ENCODE measurements around the gene DEGS2. TPM values are rescaled to one million over a fixed set of nuclear protein-coding genes. Genes with fewer than 3 reads are reported as not detected.

DEGS2 gene
- total RNA-seq, 2 donors from 2014 or later: 0.18 TPM; not detected in 1

DNA sequence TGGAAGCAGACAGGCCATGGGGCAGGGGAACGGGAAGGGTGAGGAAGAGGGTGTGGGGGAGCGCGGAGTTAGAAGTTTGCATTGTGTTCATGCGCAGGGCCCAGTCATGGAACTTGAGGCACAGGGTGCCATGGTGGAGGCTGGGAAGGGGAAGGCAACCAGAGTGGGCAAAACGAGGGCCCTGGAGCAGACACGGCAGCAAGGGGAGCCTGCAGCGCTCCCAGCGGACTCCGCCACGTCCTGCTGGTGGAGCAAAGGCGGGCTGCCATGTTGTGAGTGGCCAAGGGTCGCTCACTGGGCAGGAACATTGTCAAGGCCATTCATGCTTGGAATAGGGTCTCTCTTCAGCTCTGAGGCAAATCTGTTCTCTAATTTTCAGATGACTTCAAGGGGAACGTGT lies 20.5 kb downstream of the DEGS2 start:
- DNase-seq (no peak), ATAC-seq (no peak)
- intact Hi-C loops (cut with DNase I): no loop called here

DNA sequence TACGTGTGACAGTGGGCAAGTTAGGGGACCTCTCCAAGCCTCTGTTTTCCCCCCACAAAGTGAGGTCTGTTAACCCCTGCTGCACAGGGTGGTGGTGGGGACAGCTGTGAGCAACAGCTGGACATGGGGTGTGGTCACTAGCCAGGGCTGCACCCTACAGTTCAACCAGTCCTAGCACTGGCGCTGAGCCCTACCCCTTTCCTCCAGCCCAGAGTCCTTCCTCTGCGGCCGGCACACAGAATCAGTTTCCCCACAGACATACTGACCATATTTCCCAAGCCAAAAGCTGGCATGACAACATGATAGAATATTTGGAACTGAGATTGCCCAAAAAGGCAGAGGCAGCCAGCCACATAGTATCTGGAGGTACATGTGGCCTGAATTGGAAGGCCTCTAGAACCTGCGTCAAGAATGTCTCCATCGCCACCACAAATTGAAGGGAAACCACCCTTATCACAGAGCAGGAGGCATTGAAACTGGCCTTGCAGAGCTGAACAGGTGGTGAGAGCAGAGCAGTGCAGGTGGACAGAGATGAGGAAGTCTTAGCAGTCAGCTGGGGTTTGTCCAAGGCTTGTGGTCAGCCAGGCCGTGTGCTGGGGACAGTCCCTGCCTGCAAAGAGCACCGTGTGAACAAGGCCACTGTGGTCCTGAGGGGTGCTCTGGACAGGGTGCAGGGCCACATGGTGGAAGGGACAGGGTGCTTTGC lies 21.2 kb downstream of the DEGS2 start:
- DNase-seq (no peak), ATAC-seq (peak in 1 of 2 donors; percentile 17)
- intact Hi-C loops (cut with DNase I): no loop called here

DNA sequence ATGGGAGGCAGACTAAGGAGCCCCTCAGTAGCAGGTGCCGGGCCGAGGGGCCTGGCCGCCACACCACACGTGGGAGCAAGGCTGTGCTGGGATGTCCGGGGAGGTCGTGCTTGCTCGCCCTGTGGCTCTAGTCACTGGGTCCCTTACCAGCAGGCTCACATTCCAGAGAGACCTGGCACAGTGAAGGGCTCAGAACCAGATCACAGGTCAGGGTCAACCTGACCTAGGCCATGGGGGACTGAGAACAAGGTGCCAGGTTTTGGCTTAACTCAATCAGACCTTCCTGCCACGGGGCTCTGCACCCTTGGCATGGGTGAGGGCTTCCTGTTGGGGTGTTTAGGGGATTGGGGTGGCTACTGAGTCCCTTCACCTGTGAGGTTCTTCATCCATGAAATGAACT lies 22.3 kb downstream of the DEGS2 start:
- intact Hi-C loops (cut with DNase I): no loop called here
- ATAC-seq (no peak), DNase-seq (no peak)

DNA sequence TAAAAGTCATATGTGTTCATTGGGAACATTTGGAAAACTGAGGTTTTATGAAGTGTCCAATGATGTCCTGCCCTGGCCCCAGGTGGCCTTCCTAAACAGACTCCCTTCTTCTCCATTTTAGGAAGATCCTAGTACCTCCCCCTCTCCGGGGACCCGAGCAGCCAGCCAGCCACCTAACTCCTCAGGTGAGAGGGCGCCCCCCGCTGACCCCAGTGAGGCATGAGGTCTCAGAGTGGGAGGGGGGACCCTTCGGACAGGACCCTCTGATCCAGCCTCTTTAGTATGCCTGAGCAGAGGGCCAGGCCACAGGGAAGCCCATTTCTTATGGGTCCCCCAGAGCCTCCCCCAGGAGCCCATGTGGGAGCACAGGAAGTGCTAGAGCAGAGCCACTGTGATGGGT lies 23.7 kb downstream of the DEGS2 start:
- DNase-seq: no peak
- intact Hi-C loops (cut with DNase I): no loop called here
- ATAC-seq: no peak

DNA sequence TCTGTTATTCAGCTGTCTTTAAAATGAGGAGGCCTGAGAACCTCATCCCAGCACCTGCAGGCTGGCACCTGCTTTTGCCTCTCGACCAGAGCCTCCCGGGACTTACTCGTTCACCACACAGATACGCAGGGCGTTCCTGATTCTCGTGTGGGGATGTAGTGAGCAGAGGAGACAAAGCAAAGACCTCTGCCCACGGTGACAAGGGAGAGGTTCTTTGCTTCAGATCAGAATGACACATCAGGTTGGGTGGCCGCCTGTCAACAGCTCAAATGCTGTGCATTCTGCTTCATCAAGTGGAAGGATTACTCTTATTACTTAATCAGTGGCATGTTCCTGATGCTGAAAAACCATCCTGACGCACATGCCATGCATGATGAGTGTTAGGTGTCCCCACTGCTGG lies 24.4 kb downstream of the DEGS2 start:
- no peak for DNase-seq
- intact Hi-C loops (cut with DNase I): no loop called here
- ATAC-seq: no peak

DNA sequence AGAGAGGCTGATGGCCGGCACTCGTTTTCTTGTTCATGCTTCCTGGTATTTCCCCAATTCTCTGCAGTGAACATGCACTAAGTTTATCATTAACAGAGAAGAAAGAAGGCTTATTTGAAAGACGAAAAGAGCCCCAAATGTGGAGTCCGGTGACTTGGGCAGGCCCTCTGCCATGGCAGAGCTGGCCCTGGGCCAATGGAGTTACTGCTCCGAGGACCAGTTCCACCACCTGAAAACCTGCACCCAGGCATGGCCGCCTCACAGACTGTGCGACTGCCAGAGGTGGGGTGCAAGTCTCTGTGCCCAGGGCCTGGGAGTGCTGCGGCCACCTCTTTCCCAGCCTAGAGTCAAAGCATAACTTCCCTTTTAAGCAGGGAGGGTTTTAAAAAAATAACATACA lies 24.9 kb downstream of the DEGS2 start:
- intact Hi-C loops (cut with DNase I): no loop called here
- ATAC-seq (no peak), DNase-seq (no peak)

DNA sequence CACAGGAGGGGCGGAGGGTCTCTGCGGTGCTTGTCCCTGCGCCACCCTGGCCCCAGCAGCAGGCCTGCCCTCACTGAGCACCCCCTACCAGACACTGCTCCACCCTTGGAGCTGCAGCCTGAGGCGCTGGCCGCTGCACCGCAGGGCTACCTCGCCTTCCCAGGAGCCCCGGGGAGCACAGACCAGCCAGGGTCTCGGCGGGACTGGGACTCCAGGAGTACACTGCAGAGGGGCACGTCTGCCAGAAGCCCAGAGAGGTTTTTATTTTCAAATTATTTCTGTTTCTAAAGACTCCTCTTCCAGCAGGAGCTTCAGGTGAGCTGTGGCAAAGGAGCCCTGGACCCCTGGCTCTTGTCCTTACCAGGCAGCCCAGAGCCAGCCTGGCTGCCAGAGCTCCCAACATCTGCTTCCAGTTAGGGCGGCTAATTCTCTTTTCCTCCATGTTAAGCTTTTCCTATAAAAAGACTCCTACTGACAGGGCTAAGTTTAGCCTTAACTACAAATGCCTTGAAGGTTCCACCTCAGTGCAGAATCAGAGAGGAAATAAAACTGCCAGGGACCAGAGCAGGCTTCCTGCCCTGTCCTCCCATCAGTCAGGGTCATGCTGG lies 26.4 kb downstream of the DEGS2 start:
- ATAC-seq (no peak), DNase-seq (no peak)
- intact Hi-C loops (cut with DNase I): no loop called here

DNA sequence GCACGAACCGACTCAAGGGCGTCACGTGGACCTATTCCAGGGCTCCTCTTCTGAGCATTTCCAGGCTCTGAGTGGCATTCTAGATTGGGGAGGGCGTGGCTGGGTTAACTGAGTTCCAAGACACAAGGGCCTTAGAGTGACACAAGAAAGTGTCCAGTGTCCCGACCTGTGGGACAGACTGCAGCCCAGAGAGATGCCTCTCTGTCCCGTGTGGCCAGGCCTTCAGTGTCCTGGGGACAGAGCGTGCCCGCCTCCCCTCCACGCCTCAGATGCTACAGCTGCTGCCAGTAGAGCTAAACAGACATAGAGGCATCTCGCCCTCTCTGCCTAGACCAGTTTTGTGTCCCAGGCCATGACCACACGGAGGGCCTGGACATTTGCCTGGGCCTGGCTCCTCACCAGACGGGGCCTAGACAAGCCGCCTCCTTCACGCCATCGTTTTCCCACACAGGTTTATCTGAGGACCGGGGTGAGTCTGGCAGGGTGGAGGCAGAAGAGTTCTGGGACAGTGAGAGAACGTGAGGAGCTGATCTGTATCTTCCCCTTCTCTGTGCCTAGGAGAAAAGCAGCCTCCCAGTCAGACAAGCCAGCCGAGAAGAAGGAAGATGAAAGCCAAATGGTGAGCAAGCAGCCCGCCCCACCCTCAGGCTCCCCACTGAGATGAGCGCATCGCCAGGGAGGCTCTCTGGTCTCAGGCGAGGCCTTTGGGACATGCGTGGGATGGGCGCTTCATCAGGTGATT lies 27.1 kb downstream of the DEGS2 start:
- DNase-seq (peak; percentile 47), ATAC-seq (no peak)
- intact Hi-C loops (cut with DNase I): no loop called here

DNA sequence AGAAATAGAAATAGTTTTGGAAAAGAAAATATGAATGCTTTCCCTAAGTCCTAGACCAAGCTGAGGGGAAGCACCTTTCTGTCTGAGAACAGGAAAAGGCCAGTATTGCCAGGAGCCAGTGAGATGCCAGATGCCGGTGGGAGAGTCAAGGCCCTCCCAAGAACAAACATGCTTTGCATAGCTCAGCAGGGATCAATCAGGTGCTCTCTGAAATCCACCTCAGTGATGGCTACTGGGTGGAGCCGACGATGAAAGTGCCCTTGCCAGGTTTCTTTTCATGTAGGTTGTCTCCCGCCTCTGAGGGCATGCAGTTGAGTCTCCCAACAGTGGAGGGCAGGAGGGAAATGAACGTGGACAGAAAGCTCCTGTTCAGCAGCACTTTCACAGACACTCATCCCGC lies 28.3 kb downstream of the DEGS2 start:
- no peak for DNase-seq
- intact Hi-C loops (cut with DNase I): no loop called here
- ATAC-seq: no peak

DNA sequence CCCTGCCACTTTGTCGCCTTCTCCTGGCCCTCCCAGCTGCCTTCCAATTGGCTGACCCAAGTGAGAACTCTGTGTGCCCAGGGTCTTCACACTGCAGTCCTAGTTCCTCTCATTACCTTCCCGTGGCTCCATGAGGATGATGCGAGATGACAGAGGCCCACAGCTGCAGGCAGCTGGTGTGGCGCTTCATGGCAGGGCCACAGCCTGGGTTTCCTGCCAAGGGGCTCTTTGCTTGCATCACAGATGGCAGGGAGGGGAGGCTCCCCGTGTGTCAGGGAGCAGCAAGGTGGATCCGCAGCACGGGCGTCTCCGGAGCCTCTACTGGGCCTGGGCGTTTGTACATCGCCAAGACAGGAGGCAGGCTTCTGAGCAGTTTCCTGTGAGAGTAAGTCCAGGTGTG lies 28.9 kb downstream of the DEGS2 start:
- intact Hi-C loops (cut with DNase I): no loop called here
- ATAC-seq (no peak), DNase-seq (no peak)

DNA sequence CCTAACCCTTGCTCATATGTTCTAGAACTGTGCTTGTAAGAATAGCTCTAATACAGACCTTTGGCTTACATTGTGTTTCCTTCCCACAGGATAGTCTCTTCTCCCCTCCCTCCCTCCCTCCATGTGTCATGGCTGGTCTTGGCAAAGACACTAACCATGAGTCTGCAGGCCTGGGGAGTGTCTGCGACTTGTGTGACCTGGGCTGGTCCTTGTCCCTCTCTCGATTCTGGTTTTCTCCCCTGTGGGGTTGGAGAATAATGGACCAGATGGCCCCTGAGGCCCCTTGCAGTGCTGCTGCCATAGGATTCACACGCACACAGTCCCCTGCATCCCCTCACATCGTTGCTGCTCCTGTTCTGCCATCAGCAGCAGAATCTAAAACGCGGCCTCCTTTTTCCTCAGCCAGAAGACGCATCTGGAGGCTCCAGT lies 30.3 kb downstream of the DEGS2 start:
- peak; percentile 60 to 66 for ATAC-seq
- intact Hi-C loops (cut with DNase I): no loop called here

DNA sequence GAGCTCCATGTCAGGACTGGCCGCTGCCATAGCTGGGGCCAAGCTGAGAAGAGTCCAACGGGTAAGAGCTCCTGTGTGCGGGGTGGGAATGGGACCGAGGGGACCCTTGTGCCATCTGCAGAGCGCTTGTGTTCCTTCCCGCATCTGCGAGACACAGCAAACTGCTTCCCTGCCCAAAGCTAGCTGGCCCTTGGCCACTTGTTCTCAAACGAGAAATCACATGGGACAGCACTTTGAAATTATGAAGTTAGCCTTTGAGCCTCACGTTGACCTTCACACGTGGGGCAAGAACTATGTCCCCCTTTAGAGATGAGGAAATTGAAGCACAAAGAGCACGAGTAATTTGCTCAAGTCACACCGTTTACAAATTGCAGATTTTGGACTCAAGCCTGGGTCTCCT lies 30.8 kb downstream of the DEGS2 start:
- intact Hi-C loops (cut with DNase I): no loop called here
- ATAC-seq (peak in 1 of 2 donors; percentile 58), DNase-seq (no peak)

More for the DNA sequence above, 30.3 kb downstream of the DEGS2 start:
- no peak for DNase-seq

DNA sequence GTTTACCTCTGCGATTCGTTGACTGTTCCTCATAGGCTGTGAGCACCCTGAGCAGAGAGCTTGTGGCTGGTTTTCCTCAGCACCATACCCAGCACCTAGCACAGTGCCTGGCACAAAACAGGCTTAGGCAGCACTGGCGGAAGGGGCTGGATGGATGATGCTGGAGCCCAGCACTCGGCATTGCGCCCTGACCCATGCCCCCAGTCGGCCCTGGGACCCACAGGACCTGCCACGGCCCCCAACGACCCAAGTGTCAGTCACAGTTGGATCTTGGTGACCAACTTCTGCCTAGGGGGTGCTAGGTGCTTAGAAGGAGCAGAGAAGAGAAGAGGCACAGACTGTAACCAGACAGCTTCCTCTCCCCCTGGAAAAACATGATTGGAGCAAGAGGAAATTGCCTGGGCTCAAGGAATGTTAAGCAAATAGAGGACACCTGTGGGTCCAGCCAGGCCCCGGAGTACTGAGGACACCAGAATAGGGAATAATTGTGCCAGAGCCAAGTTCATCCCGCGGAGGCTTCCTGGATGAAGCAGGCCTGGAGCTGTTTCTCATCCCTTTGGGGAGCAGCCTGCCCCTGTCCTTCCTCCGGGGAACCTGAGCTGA lies 31.5 kb downstream of the DEGS2 start:
- DNase-seq (no peak), ATAC-seq (no peak)
- intact Hi-C loops (cut with DNase I): no loop called here

DNA sequence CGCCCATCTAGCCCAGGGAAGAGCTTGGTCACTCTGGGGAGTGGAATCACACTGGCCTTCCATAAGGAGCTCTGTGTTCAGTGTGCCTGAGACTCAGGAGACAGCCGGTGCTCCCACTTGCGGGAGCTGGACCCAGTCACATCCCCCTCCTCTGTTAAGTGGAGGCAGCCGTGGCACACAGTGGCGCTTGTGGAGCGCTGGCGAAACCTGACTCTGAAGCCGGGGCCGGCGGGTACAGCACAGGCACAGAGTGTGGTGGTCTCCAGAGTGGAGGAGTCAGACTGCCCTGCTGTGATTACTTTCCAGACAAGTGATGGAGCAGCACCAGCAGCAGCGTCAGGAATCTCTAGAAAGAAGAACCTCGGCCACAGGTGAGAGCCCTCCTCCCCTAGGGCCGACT lies 33.0 kb downstream of the DEGS2 start:
- no peak for DNase-seq
- intact Hi-C loops (cut with DNase I): no loop called here
- ATAC-seq: no peak

DNA sequence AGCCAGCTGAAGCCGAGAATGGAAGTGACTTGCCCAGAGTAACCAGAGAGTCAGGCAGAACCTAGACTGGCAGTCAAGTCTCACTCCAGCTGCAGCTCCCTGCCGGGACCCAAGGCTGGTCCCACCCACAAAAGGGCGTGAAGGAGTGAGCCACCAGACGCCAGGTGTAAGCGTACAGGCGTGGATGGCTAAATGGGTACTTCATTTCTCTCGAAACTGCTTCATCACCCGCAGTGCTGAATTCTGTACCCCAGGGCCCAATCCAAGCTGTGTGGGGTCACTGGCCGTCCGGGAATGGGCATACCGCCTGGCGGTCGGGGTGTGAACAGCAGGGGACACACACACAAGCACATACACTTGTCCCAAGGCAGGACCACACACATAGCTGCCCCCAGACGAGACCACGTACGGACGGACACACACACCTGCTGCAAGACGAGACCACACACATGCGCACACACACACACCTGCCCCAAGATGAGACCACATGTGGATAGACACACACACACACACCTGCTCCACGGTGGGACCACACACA lies 34.8 kb downstream of the DEGS2 start:
- ATAC-seq (no peak), DNase-seq (no peak)
- intact Hi-C loops (cut with DNase I): no loop called here

DNA sequence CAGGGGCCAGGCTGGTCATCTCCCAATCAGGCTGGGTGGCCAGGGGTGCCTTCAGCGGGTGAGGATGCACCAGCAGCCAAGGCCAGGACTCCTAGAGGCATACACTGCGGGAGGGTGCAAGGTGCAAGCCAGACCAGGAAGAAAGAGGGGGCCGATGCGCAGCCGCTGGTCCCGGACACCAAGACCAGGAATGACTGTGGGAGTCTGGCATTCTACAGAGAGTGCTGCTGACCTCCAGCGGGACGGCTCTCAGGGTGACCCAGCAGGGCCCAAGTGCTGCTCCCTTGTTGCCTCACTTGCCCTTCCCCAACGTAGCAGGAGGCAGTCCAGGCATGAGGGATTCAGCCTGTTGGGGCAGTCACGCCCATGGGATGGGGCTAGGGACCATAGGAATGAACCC lies 35.8 kb downstream of the DEGS2 start:
- intact Hi-C loops (cut with DNase I): no loop called here
- ATAC-seq (no peak), DNase-seq (no peak)

DNA sequence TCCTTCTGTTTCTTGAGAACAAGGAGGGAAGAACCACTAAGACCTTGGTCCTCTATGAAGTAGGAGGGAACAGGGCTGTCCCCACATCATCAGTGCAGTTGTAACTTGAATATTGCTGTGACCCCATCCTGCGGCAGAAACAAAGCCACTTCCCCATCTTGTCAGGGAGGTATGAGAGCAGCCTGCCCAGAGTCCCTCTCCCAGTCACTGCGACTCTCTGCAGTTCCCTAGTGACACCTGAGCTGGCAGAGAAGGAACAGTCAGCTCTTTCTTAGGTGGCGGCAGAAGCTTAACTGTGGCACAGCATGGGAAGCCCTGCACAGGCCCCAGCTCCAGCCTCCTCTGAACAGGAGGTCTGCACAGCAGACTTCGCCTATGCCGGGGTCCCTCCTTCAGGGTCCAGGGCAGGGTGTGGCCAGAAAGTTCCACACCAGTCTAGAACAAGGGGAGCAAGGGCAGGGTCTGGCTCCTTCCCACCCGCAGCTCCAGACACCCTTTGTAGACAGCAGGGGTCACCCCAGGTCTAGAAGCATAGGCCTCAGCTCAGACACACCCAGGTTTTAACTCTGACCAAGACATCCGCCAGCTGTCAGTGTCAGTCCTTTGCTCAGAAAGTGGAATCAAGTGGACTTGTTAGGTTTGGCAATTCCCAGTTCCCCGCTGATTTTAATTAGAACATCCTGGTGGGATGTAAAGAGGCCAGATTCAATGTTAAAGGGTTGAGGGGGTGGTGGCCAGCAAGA lies 36.8 kb downstream of the DEGS2 start:
- ATAC-seq: no peak

DNA sequence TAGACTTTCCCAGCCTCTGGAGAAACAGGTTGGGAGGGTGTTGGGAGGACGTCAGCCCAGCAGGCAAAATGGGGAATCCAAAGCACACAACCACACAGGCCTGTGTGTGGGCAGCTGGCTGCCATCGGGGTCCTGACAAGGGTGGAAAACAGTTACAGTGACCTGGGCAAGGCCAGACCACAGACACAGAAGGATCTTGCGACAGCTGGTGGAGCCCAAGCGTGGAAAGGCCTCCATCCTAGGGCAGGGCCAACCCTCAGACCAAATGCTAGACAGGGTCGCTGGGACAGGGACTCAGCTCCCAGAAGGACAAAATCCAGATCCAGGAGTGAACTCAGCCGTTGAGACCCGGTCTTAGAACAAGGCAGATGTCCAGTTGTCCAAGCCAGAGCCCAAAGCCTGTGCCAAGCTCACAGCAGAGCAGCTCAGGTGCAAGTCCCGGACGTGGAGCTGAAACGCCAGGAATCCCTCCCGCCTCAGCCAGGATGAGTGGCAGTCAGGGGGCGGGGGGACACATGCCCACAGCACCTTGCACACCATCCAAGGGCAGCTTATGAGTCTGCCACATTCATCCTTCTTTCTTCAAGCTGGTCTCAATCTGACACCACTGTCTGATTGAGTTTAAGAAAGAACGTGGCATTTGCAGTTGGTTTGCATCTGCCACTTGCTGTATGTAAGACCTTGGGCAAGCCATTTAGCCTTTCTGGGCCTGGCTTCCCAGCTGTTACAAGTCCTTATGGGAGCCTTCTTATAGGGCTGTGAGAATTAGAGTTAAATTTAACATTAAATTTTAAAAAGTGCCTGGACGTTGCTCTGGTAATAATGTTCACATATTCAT lies 37.6 kb downstream of the DEGS2 start:
- no peak for ATAC-seq
- DNase-seq: no peak
- intact Hi-C loops (cut with DNase I): no loop called here

More for the DNA sequence above, 36.8 kb downstream of the DEGS2 start:
- DNase-seq: no peak
- intact Hi-C loops (cut with DNase I): no loop called here
